Esophagus muscularis mucosa (tissue), 4 donors: ENCODE measurements around the gene AK8. TPM values are rescaled to one million over a fixed set of nuclear protein-coding genes. Genes with fewer than 3 reads are reported as not detected.

ENCODE experiments used
- DNase-seq: peaks from one replicate; pipeline ENCODE4 v3.0.0-alpha.2; 2017; ENCODE audit errors: extremely low spot score
- H3K27ac ChIP-seq, 4 donors: fragments of 200-600 bp; sonication (generic); replicated peaks in 1 of 4; 1 replicate in 3 of 4; 2 replicates in 1 of 4; pipeline ENCODE4 v1.5.1; 2016 to 2019; ENCODE audit warnings: mild to moderate bottlenecking in 1 of 4
- H3K27me3 ChIP-seq, 4 donors: fragments of 200-600 bp; sonication (generic); one replicate each; pipeline versions ENCODE4 v1.5.1 to v1.6.0; 2016 to 2019
- H3K36me3 ChIP-seq, 4 donors: fragments of 200-600 bp; sonication (generic); one replicate each; pipeline ENCODE4 v1.5.1; 2016 to 2019
- H3K4me1 ChIP-seq, 4 donors: fragments of 200-600 bp; sonication (generic); one replicate each; pipeline ENCODE4 v1.5.1; 2016 to 2019
- H3K4me3 ChIP-seq, 4 donors: fragments of 200-600 bp; sonication (generic); 1 replicate in 2 of 4; 2 replicates in 2 of 4; pipeline ENCODE4 v1.5.1; 2016 to 2019; ENCODE audit warnings: mild to moderate bottlenecking in 4 of 4, moderate library complexity in 1 of 4
- H3K9me3 ChIP-seq, 4 donors: fragments of 200-600 bp; sonication (generic); 1 replicate in 3 of 4; 2 replicates in 1 of 4; pipeline ENCODE4 v1.5.1; 2016 to 2019
- EP300 ChIP-seq: sonication (generic); formaldehyde crosslinking; IDR thresholded peaks from one replicate; pipeline ENCODE4 v1.6.1; 2017; ENCODE audit warnings: antibody characterized with exemption
- POLR2A ChIP-seq: fragments of 450-650 bp; IDR thresholded peaks from one replicate; pipeline ENCODE4 v1.6.1; 2017; ENCODE audit warnings: antibody characterized with exemption, moderate library complexity, mild to moderate bottlenecking, low read depth
- POLR2AphosphoS5 ChIP-seq, 2 donors: sonication (generic); formaldehyde crosslinking; IDR thresholded peaks; one replicate each; pipeline ENCODE4 v1.6.1; 2017; ENCODE audit warnings: antibody characterized with exemption in 2 of 2
- WGBS: methylation state at CpG from one replicate; pipeline ENCODE4 v1.1.5; 2018; 5-methylcytosine and 5-hydroxymethylcytosine counted together
- intact Hi-C: fragments of 100-400 bp; cut with DNase I; formaldehyde crosslinking; loops from one replicate; pipeline ENCODE4 v1.15.1; 2023
- total RNA-seq, 4 donors: library from RNA; depleted of rRNA; stranded (reverse); fragments of >200 nt; gene quantifications; one replicate each; pipeline versions ENCODE4 v1.1.0 to v1.2.1, GENCODE V29; 2016
- TF ChIP-seq, protein P1 (sequence below), 3 experiments: fragments of 200-600 bp in 2 of 3; fragments of 450-650 bp in 1 of 3; sonication (generic) in 2 of 3; IDR thresholded peaks; one replicate each; pipeline ENCODE4 v1.5.1; 2017 to 2019; ENCODE audit warnings: antibody characterized with exemption in 3 of 3, mild to moderate bottlenecking in 2 of 3, moderate library complexity in 1 of 3

AK8 gene
- total RNA-seq, 4 donors from 2014 or later = 0.39 to 1.5 (median 0.90) TPM

DNA sequence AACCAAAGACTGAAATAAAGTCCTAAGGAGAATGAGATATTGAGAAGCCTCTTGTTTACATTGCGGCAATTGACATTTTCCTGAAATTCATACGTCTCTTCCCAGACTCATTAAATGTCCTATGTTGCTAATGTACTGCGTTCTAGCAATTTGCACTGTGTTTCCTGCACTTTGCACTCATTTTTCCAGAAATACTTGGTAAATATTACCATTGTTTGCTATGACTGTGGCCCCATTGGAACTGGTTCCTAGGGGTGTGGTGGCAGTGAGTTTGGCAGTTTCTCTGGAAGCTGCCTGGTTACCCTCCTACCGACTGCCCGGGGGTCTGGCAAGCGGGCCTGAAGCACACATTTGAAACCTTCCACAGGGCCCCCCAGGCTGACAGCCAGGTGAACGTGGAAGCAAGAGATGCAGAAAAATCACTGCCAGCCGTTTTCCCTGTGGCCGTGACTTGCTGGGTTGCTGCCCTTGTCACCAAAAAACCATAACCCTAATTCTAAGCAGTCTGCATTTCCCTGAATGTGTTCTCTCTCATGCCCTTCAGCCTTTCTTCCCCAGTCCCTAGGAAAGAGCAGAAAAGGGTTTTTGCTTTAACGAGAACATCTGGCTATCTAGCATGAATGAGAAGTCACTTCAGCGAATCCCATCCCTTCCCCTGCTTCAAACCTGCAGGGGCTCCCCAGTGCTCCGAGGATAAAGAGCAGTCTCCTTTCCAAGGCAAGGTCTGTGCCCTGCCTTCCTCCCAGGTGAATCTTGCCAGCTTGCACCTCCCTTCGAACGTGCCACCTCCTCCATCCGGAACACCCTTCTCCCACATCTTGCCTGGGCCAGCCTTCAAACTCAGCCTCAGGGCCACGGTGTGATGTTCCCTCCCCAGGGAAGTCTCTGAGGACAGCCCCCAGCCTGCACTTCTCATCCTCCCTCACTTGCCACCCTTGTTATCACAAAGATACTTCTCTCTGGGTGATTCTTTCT lies 84.2 kb downstream of the AK8 start:
- Histone ChIP-seq H3K27me3 (peaks cover 0 to 10% (median 0%) of the 10 kb centered on the region in 4 donors), H3K27ac (no peak overlapping the region), H3K4me3 (no peak overlapping the region), H3K4me1 (peaks cover 0 to 11% (median 0%) of the 10 kb centered on the region in 4 donors), H3K9me3 (peaks cover 0 to under 1% (median 0%) of the 10 kb centered on the region in 4 donors), H3K36me3 (no peaks in the 10 kb centered on the region)
- TF ChIP-seq EP300 = no peak
- TF ChIP-seq POLR2A = no peak
- TF ChIP-seq POLR2AphosphoS5 (IDR thresholded peaks at IDR 0.05) = no peak
- TF ChIP-seq, protein P1, sequence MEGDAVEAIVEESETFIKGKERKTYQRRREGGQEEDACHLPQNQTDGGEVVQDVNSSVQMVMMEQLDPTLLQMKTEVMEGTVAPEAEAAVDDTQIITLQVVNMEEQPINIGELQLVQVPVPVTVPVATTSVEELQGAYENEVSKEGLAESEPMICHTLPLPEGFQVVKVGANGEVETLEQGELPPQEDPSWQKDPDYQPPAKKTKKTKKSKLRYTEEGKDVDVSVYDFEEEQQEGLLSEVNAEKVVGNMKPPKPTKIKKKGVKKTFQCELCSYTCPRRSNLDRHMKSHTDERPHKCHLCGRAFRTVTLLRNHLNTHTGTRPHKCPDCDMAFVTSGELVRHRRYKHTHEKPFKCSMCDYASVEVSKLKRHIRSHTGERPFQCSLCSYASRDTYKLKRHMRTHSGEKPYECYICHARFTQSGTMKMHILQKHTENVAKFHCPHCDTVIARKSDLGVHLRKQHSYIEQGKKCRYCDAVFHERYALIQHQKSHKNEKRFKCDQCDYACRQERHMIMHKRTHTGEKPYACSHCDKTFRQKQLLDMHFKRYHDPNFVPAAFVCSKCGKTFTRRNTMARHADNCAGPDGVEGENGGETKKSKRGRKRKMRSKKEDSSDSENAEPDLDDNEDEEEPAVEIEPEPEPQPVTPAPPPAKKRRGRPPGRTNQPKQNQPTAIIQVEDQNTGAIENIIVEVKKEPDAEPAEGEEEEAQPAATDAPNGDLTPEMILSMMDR (IDR thresholded peaks at IDR 0.05) = no peak
- intact Hi-C loops = no loop called here
- 82% methylated on average over 16 of the region's 16 CpGs for WGBS
- no peak for DNase-seq

DNA sequence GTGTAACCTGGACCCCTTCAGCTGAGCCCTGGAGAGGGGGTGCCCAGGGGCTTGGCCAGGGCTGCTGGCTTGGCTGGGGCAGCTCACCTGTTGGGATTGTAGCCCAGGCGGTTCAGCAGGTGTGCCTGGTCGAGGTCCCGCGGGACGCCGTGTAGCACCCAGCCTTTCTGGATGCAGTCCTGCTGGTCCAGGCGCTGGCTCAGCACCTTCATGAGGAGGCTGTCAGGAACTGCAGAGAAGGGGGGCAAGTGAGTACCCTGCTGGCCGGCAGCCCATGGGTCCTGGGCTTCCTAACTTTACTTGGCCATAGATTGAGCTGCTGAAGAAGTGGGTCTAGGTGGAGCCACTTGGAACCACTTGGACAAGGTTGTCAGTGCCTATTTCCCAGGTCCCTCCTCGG lies 85.5 kb downstream of the AK8 start:
- 80% methylated on average over 1 of the region's 9 CpGs for WGBS
- no peaks in the 10 kb centered on the region for H3K4me1 ChIP-seq
- no peak for TF ChIP-seq EP300
- no peak for TF ChIP-seq POLR2A
- TF ChIP-seq POLR2AphosphoS5 (IDR thresholded peaks at IDR 0.05) = no peak
- TF ChIP-seq, protein P1 (IDR thresholded peaks at IDR 0.05) = no peak
- peaks cover 0 to 8% (median 0%) of the 10 kb centered on the region in 4 donors for H3K9me3 ChIP-seq
- intact Hi-C loops = no loop called here
- no peak overlapping the region for H3K4me3 ChIP-seq
- H3K36me3 ChIP-seq = no peaks in the 10 kb centered on the region
- no peak for DNase-seq
- H3K27me3 ChIP-seq = peaks cover 0 to 10% (median 0%) of the 10 kb centered on the region in 4 donors
- no peak overlapping the region for H3K27ac ChIP-seq

DNA sequence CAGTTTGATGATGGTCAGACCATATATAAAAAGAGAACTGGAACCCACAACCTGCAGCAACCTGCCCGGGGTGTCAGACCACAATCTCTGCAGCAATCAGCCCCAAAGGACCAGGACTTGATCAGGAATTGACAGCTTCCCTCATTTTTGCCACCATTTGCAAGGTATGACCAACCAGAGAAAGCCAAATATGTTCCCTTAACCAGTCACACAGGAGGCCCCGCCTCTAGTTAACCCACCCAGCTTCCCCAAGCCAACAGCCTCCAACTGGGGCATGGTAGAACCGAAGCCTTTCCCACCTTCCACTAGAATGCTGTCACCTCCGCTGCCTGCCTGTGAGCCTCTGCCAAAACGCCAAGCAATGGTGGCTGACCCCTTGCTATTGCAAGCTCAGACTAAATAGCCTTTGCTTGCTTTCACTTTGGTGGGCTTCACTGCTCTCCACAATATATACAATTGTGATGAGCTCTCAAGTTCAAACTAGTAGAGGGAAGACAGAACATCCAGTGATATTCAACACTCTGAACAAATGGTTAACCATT lies 86.3 kb downstream of the AK8 start:
- 81% methylated on average over 5 of the region's 5 CpGs for WGBS
- Histone ChIP-seq H3K4me3 (no peak overlapping the region), H3K27me3 (peaks cover 0 to 10% (median 0%) of the 10 kb centered on the region in 4 donors), H3K27ac (no peak overlapping the region), H3K9me3 (peaks cover 0 to 8% (median 0%) of the 10 kb centered on the region in 4 donors), H3K4me1 (no peaks in the 10 kb centered on the region), H3K36me3 (no peaks in the 10 kb centered on the region)
- DNase-seq = no peak
- TF ChIP-seq POLR2A = no peak
- TF ChIP-seq, protein P1 (IDR thresholded peaks at IDR 0.05) = no peak
- no peak for TF ChIP-seq POLR2AphosphoS5 (IDR thresholded peaks at IDR 0.05)
- TF ChIP-seq EP300 = no peak
- intact Hi-C loops = no loop called here

DNA sequence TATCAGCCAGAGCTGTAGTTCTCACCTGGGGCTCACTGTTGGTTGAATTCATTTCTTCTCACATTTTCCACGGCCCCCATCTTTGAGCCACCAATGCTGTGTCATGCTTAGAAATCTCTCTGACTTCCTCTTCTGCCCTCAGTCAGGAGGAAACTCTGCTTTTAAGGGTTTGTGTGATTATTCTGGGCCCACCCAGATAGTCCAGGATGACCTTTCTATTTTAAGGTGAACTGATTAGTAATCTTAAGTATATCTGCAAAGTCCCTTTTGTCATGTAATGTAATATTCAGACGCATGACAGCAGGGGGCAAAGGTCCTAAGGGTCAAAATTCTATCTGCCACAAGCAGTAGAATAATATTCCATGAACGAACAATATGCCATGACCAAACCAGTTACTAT lies 88.4 kb downstream of the AK8 start:
- H3K27ac ChIP-seq = no peak overlapping the region
- peaks cover 0 to 10% (median 0%) of the 10 kb centered on the region in 4 donors for H3K27me3 ChIP-seq
- no peaks in the 10 kb centered on the region for H3K36me3 ChIP-seq
- intact Hi-C loops = no loop called here
- 74% methylated on average over 3 of the region's 3 CpGs for WGBS
- no peak for DNase-seq
- H3K9me3 ChIP-seq = peaks cover 0 to 8% (median 0%) of the 10 kb centered on the region in 4 donors
- no peaks in the 10 kb centered on the region for H3K4me1 ChIP-seq
- H3K4me3 ChIP-seq = no peak overlapping the region
- TF ChIP-seq POLR2AphosphoS5 (IDR thresholded peaks at IDR 0.05) (no peak), POLR2A (no peak), EP300 (no peak)
- TF ChIP-seq, protein P1 (IDR thresholded peaks at IDR 0.05) = no peak
